Left renal cortex interstitium (tissue), 4 donors: ENCODE measurements around the gene MAZ. TPM values are rescaled to one million over a fixed set of nuclear protein-coding genes. Genes with fewer than 3 reads are reported as not detected.
"Not testable (repeated sequence)": the region's sequence is repeated elsewhere in the genome, so short reads cannot be mapped to it uniquely, and the experiment has no call there.

Experiments used
- DNase-seq, 4 donors: peaks; one replicate each; pipeline ENCODE4 v3.0.0-alpha.2; 2013; ENCODE audit warnings: low read depth in 4 of 4, low spot score in 2 of 4, missing footprints in 1 of 4
- polyA plus RNA-seq, 4 donors: library from polyadenylated mRNA; unstranded; fragments of 120-200 nt; gene quantifications; one replicate each; pipeline ENCODE4 v1.2.1, GENCODE V29; 2013; ENCODE audit not compliant: insufficient read length in 4 of 4

MAZ gene
- polyA plus RNA-seq, 4 donors = 275 to 382 (median 342) TPM

DNA sequence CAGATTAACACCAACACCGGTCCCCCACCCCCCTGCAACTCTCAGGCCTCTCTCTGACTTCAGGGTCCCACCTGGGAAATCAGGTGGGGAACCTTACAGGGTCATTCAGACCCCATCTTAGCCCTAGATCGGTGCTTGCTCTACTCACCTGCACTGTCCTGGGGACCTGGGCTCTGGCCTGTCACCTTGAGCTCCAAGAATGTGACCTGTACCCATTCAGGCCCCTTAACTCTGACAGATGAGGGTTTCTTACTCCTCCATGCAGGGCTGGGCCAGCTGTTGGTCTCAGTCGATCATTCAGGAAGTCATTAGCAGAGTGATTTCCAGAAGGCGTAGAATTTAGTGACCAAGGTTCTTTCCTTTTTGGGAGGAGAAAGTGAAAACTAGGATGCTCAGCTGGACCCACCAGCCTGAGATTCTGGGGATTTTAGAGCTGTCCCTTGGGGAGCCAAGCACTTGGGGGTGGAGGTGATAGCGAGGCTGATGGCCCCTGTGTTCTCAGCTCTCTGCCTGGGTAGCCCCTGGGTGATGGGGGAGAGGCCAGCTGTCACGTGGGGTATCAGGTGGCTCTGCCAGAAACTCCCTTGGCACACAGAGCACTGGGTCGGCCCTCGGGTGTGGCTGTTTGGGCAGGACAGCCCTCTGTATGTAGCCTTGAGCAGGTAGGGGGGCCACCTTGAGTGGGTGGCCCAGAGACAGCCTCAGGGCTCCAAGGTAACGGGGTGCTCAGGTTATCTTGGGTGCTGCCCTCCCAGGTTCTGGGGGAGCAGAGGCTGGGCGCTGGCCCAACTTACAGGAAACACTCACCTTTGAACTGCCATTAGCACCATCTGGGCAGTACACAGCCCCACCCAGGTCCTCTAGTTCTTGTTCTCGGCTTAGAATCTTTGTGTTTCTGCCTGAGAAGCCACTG lies 14.7 kb downstream of the MAZ start:
- no peak for DNase-seq

DNA sequence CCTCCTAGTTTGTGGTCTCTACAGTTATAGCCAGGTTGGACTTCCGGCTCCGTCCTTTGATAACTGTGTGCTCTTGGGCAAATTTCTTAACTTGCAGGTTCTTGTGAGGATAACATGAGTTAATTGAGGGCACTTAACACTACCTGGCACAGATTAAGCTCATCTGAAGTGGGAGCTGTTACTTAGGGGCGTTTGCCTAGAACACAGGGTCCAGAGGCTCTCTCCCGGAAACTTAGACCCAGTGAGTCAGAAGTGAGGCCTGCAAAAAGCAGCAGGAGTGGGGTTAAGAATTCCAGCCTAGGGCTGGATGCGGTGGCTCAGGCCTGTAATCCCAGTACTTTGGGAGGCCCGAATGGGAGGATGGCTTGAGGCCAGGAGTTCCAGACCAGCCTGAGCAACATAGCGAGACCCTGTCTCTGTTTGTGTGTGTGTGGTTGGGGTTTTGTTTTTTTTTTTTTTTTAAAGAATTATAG lies 15.3 kb downstream of the MAZ start:
- no peak for DNase-seq

DNA sequence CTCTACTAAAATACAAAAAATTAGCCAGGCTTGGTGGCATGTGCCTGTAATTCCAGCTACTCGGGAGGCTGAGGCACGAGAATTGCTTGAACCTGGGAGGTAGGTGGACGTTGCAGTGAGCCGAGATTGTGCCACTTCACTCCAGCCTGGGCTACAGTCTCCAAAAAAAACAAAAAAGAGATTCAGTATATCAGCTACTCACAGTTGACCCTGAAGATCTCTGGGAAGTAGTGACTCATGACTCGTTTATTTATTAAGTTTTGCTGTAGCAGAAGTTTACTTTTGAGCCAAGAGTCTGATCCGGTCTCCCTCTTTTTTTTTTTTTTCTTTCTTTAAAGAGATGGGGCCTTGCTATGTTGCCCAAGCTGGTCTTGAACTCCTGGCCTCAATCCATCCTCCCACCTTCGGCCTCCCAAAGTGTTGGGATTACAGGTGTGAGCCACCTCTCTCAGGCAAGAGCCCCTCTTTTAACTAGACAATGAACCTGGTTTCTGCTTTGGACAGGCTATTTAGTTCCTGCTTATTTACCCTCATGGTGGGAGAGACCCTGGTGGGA lies 18.3 kb downstream of the MAZ start:
- no peak for DNase-seq

DNA sequence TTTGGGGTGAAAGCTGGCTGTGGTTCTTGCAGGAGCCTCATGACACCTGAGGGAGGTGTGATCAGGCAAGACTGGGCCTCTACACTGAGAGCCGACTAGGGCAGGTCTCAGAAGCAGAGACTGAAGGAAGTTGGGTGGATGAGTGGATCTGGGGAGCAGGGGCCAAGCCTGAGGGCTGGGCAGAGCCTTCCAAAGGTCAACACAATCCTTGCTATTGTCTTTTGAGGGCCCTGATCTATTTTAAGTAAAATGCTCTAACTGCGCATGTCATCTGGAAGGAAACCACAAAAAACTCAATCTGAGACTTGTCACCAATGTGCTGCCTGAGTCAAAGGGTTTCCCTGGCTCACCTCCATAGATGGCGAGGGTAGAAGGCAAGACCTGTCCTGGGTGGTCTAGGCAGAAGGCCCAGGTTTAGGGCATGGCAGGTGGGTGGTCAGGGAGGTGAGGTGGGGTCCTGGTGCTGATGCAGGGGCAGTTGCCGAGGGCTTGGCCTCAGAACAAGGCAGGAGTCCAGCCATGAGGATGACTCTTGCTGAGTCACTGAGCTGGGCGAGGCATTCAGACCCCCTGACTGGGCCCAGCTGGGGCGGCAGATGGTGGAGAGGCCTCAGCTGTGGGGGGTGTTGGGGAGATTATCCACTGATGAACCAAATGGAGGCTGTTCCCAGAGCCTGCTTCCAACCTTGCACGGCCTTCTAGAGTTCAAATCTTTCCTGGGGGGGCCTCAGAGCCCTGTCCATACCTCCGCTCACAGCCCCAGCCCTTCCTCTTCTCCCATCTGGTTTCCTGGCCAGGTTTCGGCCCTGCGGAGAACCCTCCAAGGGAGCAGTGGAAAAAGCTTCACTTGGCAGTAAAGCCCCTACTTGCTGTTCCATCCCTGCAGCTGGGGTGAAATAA lies 19.1 kb downstream of the MAZ start:
- DNase-seq = no peak

DNA sequence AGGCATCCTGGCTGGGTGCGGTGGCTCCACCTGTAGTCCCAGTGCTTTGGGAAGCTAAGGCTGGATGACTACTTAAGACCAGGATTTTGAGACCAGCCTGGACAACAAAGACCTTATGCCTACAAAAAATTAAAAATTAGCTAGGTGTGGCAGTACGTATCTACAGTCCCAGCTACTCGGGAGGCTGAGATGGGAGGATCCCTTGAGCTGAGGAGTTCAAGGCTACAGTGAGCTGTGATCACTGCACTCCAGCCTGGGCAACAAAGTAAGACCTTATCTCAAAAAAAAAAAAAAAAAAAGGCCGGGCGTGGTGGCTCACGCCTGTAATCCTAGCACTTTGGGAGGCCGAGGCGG lies 20.0 kb downstream of the MAZ start:
- no peak for DNase-seq

DNA sequence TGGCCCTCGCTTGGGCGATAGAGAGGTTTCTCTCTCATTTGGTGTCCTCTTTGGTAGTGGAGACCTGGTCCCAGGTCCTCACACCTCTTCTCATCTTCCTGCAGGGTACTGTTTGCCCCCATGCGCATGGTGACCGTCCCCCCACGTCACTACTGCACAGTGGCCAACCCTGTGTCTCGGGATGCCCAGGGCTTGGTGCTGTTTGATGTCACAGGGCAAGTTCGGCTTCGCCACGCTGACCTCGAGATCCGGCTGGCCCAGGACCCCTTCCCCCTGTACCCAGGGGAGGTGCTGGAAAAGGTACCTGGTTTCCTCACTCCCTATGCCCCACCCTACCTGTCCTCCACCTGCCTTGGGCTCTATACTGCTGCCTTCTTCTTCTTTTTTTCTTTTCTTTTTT lies 24.4 kb downstream of the MAZ start:
- DNase-seq = no peak

DNA sequence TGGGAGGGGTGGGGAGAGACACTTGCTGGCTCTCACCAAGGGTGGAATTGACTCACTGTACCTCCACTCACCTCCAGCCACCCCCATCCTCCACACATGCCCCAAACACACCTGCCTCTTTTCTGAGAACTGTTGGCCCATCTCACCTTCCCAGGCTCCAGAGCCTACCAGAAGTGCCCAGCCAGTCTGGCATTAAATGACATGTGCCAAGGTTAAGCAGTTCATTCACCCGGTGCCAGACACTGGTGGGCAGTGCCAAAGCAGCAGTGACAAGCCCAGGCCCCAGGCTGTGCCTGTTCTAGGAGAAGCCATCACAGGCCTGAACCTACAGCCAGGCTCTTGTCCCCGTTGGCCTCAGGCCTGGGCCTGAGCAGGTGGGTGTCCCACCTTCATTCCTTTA lies 25.2 kb downstream of the MAZ start:
- DNase-seq = no peak

DNA sequence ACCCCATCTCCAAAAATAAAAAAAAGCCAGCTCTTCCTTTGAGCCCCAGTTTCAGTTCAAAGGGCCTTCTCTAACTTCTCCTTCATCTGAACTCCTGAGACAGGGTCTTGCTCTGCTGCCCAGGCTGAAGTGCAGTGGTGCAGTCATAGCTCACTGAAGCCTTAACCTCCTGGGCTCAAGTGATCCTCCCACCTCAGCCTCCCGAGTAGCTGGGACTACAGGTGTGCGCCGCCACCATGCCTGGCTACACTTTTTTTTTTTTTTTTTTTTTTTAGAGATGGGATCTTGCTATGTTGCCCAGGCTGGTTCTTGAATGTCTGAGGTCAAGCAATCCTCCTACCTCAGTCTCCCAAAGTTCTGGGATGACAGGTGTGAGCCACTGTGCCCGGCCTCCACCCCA lies 26.9 kb downstream of the MAZ start:
- not testable (repeated sequence) for DNase-seq

DNA sequence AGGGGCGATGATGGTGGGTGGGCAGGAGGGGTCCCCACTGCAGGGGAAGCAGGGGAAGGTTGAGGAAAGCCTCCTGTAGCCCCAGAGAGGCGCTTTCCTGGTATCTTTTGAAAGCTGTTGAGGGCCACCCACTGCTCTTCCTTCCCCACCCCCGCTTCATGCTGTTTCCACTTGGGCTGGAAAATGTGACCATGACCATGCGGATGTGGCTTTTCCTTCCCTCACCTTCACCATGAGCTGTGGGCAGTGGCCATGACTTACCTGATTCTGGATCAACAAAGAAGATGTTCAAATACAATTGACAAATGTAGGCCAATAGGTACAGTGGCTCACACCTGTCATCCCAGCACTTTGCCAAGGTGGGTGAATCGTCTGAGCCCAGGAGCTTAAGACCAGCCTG lies 27.8 kb downstream of the MAZ start:
- no peak for DNase-seq

DNA sequence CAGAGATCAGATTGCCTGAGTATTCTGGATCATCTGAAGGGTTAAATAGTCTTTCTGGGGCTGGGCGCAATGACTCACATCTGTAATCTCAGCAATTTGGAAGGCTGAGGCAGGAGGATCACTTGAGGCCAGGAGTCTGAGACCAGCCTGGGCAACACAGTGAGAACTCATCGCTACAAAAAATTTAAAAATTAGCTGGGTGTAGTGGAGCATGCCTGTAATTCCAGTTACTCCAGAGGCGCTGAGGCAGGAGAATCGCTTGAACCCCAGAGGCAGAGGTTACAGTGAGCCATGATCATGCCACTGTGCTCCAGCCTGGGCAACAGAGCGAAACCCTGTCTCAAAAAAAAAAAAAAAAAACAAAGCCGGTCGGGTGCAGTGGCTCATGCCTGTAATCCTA lies 29.6 kb downstream of the MAZ start:
- DNase-seq = no peak

DNA sequence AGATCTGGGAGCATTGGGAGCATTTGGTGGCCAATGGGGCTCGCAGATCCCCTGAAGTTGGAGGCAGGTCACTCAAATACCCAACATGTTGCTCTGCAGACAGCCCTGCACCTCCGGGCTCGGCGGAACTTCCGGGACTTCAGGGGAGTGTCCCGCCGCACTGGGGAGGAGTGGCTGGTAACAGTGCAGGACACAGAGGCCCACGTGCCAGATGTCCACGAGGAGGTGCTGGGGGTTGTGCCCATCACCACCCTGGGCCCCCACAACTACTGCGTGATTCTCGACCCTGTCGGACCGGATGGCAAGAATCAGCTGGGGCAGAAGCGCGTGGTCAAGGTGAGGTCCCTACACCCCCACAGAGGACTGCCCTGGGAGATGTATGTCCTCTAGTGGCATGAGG lies 30.3 kb downstream of the MAZ start:
- no peak for DNase-seq

DNA sequence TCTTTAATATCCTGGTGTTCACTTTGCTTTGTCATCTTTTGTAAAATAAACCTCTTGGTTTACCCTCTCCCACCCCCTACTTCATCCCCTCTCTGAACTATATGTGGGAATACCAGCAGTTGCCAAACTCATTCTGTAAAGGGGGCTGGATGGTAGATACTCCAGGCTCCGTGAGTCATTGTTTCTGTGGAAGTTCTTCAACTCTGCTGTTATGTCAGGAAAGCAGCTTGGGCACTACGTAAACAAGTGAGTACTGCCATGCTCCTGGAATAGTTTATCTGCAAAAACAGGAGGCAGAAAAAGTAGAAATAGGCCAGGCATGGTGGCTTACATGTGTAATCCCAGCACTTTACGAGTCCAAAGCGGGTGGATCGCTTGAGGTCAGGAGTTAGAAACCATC lies 31.5 kb downstream of the MAZ start:
- DNase-seq = no peak

DNA sequence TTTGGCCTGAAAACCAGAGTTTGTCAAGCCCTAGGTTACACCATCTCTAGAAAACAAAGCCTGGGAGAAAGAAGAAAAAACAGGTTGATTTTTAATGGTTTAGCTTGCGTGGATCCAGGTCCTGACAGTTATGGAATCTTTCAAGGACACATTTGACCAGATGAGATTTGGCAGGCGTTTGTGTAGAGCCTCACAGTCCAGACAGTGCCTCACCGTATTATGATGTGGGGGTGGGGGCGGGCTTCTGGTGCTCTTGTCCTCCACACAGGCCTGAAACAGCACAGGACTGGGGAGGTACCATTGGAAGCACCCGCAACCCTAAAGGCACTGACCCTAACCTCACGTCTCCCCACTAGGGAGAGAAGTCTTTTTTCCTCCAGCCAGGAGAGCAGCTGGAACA lies 33.5 kb downstream of the MAZ start:
- no peak for DNase-seq

DNA sequence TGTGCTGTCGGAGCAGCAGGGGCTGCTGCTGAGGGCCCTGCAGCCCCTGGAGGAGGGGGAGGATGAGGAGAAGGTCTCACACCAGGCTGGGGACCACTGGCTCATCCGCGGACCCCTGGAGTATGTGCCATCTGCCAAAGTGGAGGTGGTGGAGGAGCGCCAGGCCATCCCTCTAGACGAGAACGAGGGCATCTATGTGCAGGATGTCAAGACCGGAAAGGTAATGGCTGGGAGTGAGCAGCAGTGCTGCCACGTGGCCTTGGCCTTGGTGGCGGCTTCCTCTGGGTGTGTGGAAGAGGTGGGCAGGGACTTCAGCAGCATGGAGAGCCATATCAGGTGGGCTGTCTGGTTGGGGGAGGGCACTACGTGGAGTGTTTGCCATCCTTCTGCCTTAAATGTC lies 33.9 kb downstream of the MAZ start:
- DNase-seq = no peak

DNA sequence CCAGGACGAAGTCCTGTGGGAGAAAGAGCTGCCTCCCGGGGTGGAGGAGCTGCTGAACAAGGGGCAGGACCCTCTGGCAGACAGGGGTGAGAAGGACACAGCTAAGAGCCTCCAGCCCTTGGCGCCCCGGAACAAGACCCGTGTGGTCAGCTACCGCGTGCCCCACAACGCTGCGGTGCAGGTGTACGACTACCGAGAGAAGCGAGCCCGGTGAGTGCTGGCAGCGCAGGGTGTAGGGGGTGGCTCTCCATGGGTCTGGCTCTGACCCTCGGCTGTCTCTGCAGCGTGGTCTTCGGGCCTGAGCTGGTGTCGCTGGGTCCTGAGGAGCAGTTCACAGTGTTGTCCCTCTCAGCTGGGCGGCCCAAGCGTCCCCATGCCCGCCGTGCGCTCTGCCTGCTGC lies 35.3 kb downstream of the MAZ start:
- DNase-seq = no peak

DNA sequence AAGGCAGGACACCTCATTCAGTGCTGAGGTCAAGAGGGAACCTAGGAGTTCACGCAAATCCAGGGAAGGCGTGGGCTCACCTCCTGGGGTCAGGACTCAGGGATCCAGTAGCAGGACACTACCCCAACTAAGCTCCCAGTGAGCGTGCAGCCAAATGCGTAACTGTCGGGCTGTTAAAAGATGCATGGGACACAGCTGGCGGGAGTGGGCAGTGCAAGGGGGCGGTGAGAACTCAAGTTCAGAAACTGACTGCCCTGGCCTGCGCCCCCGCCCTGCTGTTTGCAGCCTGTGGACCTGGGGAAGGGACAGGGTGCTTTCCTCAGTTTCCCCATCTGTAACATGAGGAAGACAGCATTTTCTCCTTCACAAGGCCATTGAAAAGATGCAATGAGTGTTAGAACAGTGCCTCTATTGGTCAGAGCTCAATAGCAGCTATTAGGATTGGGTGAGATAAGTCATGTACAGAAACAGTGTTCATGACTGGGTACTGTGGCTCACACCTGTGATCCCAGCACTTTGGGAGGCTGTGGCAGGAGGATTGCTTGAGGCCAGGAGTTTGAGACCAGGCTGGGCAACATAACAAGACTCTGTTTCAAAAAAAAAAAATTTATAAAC lies 36.5 kb downstream of the MAZ start:
- no peak for DNase-seq

DNA sequence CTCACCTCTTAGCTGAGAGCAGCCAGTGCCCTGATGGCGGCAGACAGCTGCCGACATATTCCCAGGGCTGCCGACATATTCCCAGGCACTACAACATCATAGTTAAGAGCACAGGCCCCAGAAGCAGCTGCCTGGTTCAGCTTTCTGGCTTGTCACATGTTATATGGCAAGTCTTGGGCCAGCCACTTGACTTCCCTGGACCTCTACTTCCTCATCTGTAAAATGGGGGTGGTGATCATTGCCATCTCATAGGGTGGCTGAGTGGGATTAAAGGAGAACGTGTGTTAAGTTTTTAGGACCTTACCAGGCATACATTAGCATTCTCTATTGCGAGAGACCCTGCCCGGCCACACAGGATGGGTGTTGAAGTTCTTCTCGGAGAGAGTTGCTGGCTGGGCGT lies 37.6 kb downstream of the MAZ start:
- no peak for DNase-seq

DNA sequence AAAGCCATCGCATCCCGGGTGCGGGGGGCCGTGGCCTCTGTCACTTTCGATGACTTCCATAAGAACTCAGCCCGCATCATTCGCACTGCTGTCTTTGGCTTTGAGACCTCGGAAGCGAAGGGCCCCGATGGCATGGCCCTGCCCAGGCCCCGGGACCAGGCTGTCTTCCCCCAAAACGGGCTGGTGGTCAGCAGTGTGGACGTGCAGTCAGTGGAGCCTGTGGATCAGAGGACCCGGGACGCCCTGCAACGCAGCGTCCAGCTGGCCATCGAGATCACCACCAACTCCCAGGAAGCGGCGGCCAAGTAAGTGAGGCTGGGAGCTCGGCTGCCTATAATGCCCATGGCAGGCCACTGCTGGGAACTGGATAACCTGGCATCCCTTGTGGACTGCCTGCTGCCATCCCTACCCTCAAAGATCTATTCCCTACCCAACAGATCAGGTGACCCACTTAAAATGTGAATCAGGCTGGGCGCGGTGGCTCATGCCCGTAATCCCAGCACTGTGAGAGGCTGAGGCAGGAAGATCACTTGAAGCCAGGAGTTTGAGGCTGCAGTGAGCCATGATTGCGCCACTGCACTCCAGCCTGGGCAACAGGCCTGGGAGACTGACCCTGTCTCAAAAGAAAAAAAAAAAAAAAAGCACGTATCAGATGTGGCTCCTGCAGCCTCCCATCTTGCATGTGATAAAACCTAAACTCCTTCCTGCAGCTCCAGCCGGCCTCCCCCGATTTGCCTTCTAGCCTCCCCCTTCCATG lies 38.4 kb downstream of the MAZ start:
- DNase-seq = no peak

DNA sequence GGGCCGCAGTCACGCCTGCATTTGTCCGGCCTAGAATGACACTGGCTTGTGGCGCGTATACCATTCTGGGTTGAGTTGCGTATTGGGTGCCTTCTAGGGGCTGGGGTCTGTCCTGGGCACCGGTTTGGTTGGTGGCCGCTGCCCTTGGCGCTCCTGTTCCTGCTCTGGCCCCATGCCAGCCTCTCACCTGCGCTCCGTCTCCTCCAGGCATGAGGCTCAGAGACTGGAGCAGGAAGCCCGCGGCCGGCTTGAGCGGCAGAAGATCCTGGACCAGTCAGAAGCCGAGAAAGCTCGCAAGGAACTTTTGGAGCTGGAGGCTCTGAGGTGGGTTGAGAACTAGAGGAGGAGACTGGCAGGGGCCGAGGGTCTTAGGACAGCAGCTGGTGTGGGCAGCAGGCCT lies 39.3 kb downstream of the MAZ start:
- no peak for DNase-seq
